AG04449 (cell line): ENCODE measurements around the gene FRMPD4.

Experiments
- CTCF ChIA-PET: fragments of 350-600 bp; formaldehyde crosslinking; extraction: SDS; loops from one replicate; lab custom pipeline; 2021; ENCODE audit warnings: antibody characterized with exemption; lab: Yijun Ruan, JAX
- POLR2A ChIA-PET: fragments of 400-600, 350-600 bp; formaldehyde crosslinking; extraction: SDS; loops from one replicate; lab custom pipeline; 2020; ENCODE audit warnings: antibody characterized with exemption, inconsistent platforms; lab: Yijun Ruan, JAX
- DNase-seq: peaks from one replicate; pipeline ENCODE4 v3.0.0-alpha.2; 2010; ENCODE audit warnings: low read depth, low spot score
- H3K4me3 ChIP-seq: 2 replicates; pipeline ENCODE4 v1.5.1; 2011; ENCODE audit warnings: low read depth, mild to moderate bottlenecking, control low read depth, low read length
- CTCF ChIP-seq: IDR thresholded peaks from one replicate; pipeline ENCODE4 v1.5.1; 2011; ENCODE audit warnings: mild to moderate bottlenecking, moderate library complexity, low read length, control low read depth, inconsistent platforms; ENCODE audit not compliant: insufficient read depth; ENCODE audit errors: missing control alignments

Gene FRMPD4

GRCh38 chrX:12197030-12197429, 58.8 kb downstream of the FRMPD4 start:
- H3K4me3 ChIP-seq, result no peak overlapping the region
- TF ChIP-seq CTCF, result no peak
- ChIA-PET POLR2A (no interaction called here), CTCF (no interaction called here)
- DNase-seq, result no peak

DNA sequence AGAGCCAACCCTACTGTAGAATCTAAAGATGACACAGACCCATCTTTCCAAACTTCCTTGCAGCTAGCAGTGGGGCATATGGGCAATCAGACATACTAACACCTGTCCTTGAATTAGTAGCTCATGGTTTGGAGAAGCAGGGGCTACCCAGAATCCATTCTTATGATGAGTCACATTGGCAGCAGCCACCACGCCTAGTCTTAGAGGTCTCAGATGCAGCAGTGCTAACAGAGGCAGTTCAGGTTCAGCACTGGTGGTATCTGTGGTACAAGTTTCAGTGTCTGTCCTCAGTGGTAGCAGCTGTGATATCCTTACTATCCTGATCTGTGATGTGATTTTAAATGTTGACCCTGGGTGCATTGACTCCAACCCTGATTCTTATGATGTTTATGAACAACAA, 68.1 kb downstream of the FRMPD4 start:
- ChIA-PET POLR2A (no interaction called here), CTCF (no interaction called here)
- TF ChIP-seq CTCF, result no peak
- DNase-seq, result no peak
- no peak overlapping the region for H3K4me3 ChIP-seq

DNA sequence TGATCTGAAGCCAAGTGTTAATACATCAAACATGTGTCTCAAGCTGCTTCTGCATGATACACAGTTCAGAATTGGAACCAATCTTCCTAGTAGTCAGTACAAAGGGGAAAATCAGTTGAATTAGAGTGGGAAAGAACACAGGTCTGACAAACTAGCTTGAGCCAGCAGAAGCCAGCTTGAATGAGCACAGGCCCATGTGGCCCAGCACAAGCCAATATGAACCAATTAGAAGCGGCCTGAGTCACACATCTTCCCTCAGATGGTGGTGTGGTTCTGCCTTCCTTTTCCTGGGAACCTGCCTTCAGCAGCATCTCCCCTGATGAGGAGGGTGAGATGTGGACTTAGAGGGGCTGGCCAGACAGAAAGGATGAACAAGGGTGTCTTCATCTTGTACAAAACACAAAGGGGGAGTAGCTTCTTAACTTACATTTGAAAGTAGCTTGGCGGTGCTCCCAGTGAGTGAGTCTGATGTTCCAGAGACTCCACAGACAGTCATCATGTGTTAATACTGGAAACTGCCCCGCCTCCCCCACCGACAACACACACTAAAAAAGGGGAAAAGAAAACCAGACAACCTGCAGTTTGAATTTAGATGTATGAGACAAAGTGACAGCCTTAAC, 72.0 kb downstream of the FRMPD4 start:
- ChIA-PET CTCF (no interaction called here), POLR2A (no interaction called here)
- TF ChIP-seq CTCF, result no peak
- no peak for DNase-seq
- H3K4me3 ChIP-seq, result no peak overlapping the region

GRCh38 chrX:12210971-12211370, 72.7 kb downstream of the FRMPD4 start:
- DNase-seq, result no peak
- CTCF ChIA-PET, result no interaction called here

DNA sequence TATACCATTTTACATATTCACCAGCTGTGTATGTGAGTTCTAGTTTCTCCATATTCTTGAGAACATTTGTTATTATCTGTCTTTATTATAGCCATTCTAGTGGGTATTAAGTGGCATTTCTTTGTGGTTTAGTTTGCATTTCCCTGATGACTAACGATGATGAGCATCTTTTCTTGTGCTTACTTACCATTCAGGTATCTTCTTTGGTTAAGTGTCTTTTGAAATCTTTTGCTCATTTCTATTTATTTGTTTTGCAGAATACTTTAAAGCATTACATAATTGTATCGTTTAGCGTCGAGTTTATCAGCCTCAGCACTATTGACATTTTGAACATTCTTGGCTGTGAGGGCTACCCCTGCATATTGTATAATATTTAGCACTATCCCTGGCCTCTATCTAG, 85.4 kb downstream of the FRMPD4 start:
- H3K4me3 ChIP-seq, result no peak overlapping the region
- CTCF ChIA-PET, result no interaction called here
- TF ChIP-seq CTCF, result no peak
- no peak for DNase-seq
- POLR2A ChIA-PET, result no interaction called here

More at GRCh38 chrX:12210971-12211370, 72.7 kb downstream of the FRMPD4 start:
- POLR2A ChIA-PET, result no interaction called here
- no peak overlapping the region for H3K4me3 ChIP-seq
- no peak for TF ChIP-seq CTCF

- ChIA-PET CTCF (no interaction called here), POLR2A (no interaction called here)
- H3K4me3 ChIP-seq, result no peak overlapping the region
- DNase-seq, result no peak
- no peak for TF ChIP-seq CTCF
Observed at GRCh38 chrX:12225107-12225506, 86.8 kb downstream of the FRMPD4 start.
